ENCODE measurements around the gene CETN3.
"Not testable (repeated sequence)": the region's sequence is repeated elsewhere in the genome, so short reads cannot be mapped to it uniquely, and the experiment has no call there.

Gene CETN3

GRCh38 chr5:90381213-90381929 lies 28.2 kb downstream of the CETN3 start:
- DNase-seq = no peak

- DNase-seq = no peak
Measured at GRCh38 chr5:90379652-90380051, 29.9 kb downstream of the CETN3 start.

GRCh38 chr5:90378752-90379151 lies 30.8 kb downstream of the CETN3 start:
- no peak for DNase-seq

GRCh38 chr5:90371269-90371668 lies 38.3 kb downstream of the CETN3 start:
- not testable (repeated sequence) for DNase-seq

GRCh38 chr5:90368454-90369246 lies 40.9 kb downstream of the CETN3 start:
- DNase-seq = no peak

- no peak for DNase-seq
Measured at GRCh38 chr5:90367879-90368278, 41.7 kb downstream of the CETN3 start.

GRCh38 chr5:90366948-90367347 lies 42.6 kb downstream of the CETN3 start:
- no peak for DNase-seq

GRCh38 chr5:90365328-90365727 lies 44.2 kb downstream of the CETN3 start:
- DNase-seq = no peak

GRCh38 chr5:90359073-90359920 lies 50.3 kb downstream of the CETN3 start:
- DNase-seq = no peak

GRCh38 chr5:90356622-90357021 lies 52.9 kb downstream of the CETN3 start:
- DNase-seq = peak; percentile 63

- DNase-seq = no peak
Measured at GRCh38 chr5:90356176-90356575, 53.4 kb downstream of the CETN3 start.

- DNase-seq = no peak
Measured at GRCh38 chr5:90355635-90356034, 53.9 kb downstream of the CETN3 start.

GRCh38 chr5:90353254-90353653 lies 56.3 kb downstream of the CETN3 start:
- no peak for DNase-seq

- DNase-seq = no peak
Measured at GRCh38 chr5:90351101-90351500, 58.5 kb downstream of the CETN3 start.

GRCh38 chr5:90347462-90347861 lies 62.1 kb downstream of the CETN3 start:
- DNase-seq = no peak

GRCh38 chr5:90345684-90346083 lies 63.9 kb downstream of the CETN3 start:
- no peak for DNase-seq

- DNase-seq = no peak
Measured at GRCh38 chr5:90344689-90345088, 64.9 kb downstream of the CETN3 start.

GRCh38 chr5:90343731-90344130 lies 65.8 kb downstream of the CETN3 start:
- not testable (repeated sequence) for DNase-seq

- DNase-seq = no peak
Measured at GRCh38 chr5:90342576-90342975, 67.0 kb downstream of the CETN3 start.

All from fibroblast of skin of right quadriceps (primary cell).